Natural killer cell (primary cell): Measurements from ENCODE around the gene GPR156. TPM values are rescaled to one million over a fixed set of nuclear protein-coding genes. Genes with fewer than 3 reads are reported as not detected.

Experiments used
- ATAC-seq, 3 donors: fragments of 150-1000 bp in 2 of 3; fragments of 200-7000 bp in 1 of 3; cut with Tn5 transposase; 1 replicate in 1 of 3; 2 replicates in 2 of 3; pipeline ENCODE4 v1.10.0; 2021; ENCODE audit warnings: mild to moderate bottlenecking in 2 of 3, moderate library complexity in 2 of 3
- DNase-seq, 2 donors: peaks; one replicate each; pipeline versions ENCODE4 v3.0.0 to v3.0.0-alpha.2; 2013 to 2021; ENCODE audit warnings: mixed read lengths in 1 of 2
- H3K27ac ChIP-seq: one replicate; pipeline ENCODE4 v1.5.1; 2013; ENCODE audit warnings: mild to moderate bottlenecking, low read length
- H3K27me3 ChIP-seq: one replicate; pipeline ENCODE4 v1.6.1; 2013; ENCODE audit warnings: low read length; ENCODE audit not compliant: control insufficient read depth, insufficient read depth
- H3K36me3 ChIP-seq: one replicate; pipeline ENCODE4 v1.6.1; 2013; ENCODE audit warnings: low read length; ENCODE audit not compliant: control insufficient read depth, insufficient read depth
- H3K4me1 ChIP-seq: one replicate; pipeline ENCODE4 v1.6.1; 2013; ENCODE audit warnings: low read length; ENCODE audit not compliant: control insufficient read depth, insufficient read depth
- H3K4me3 ChIP-seq: one replicate; pipeline ENCODE4 v1.5.1; 2013; ENCODE audit warnings: low read length
- H3K9me3 ChIP-seq: one replicate; pipeline ENCODE4 v1.6.1; 2013; ENCODE audit warnings: low read length; ENCODE audit not compliant: control insufficient read depth, insufficient read depth
- H3K27ac Mint-ChIP-seq, 2 donors: one replicate each; pipeline ENCODE4 v1.8.0; 2022; ENCODE audit warnings: mild to moderate bottlenecking in 2 of 2, mixed read lengths in 2 of 2, moderate library complexity in 1 of 2
- H3K27me3 Mint-ChIP-seq, 2 donors: one replicate each; pipeline ENCODE4 v1.8.0; 2022; ENCODE audit warnings: low read depth in 2 of 2, mixed read lengths in 2 of 2
- H3K36me3 Mint-ChIP-seq: one replicate; pipeline ENCODE4 v1.8.0; 2022; ENCODE audit warnings: mixed read lengths
- H3K4me1 Mint-ChIP-seq, 2 donors: one replicate each; pipeline ENCODE4 v1.8.0; 2022; ENCODE audit warnings: mixed read lengths in 2 of 2
- H3K4me3 Mint-ChIP-seq: one replicate; pipeline ENCODE4 v1.8.0; 2022; ENCODE audit warnings: mild to moderate bottlenecking, moderate library complexity, mixed read lengths
- H3K9me3 Mint-ChIP-seq, 2 donors: one replicate each; pipeline ENCODE4 v1.8.0; 2022; ENCODE audit warnings: mixed read lengths in 2 of 2
- CTCF ChIP-seq: fragments of 200-600 bp; IDR thresholded peaks from one replicate; pipeline ENCODE4 v1.8.0; 2022; ENCODE audit warnings: antibody characterized with exemption
- WGBS: methylation state at CpG from one replicate; pipeline ENCODE4 v1.1.7; 2013; ENCODE audit warnings: missing lambda C conversion rate; ENCODE audit not compliant: insufficient coverage; 5-methylcytosine and 5-hydroxymethylcytosine counted together
- intact Hi-C: fragments of 100-400 bp; cut with micrococcal nuclease; formaldehyde crosslinking; loops from one replicate; pipeline ENCODE4 v1.14.2; 2022
- total RNA-seq, 4 donors: library from RNA; stranded (reverse); fragments of 120-200 nt in 1 of 4; gene quantifications; one replicate each; pipeline versions ENCODE4 v1.2.3 to v1.2.4, GENCODE V29; 2013 to 2022

Gene GPR156
- total RNA-seq, 3 donors from 2014 or later (not counting 1 experiment from before 2014, with no cell fraction given), result 0.18 to 0.75 TPM; not detected in 1

- no peaks in the 10 kb centered on the region for H3K4me1 Mint-ChIP-seq
- intact Hi-C loops, result no loop called here
- Histone ChIP-seq H3K36me3 (no peaks in the 10 kb centered on the region), H3K27ac (no peak overlapping the region), H3K27me3 (no peaks in the 10 kb centered on the region), H3K4me1 (no peaks in the 10 kb centered on the region), H3K4me3 (no peak overlapping the region), H3K9me3 (no peaks in the 10 kb centered on the region)
- H3K9me3 Mint-ChIP-seq, result no peaks in the 10 kb centered on the region
- no peak for ATAC-seq
- H3K27ac Mint-ChIP-seq, result no peak overlapping the region
- no peak for DNase-seq
- H3K4me3 Mint-ChIP-seq, result no peak overlapping the region
- H3K27me3 Mint-ChIP-seq, result peaks cover 2 to 3% of the 10 kb centered on the region in 2 donors
- H3K36me3 Mint-ChIP-seq, result no peaks in the 10 kb centered on the region
- TF ChIP-seq CTCF, result no peak
Observed at GRCh38 chr3:120125992-120126391, 159.0 kb downstream of the GPR156 start.

GRCh38 chr3:120119846-120120510 is 165.0 kb downstream of the GPR156 start:
- Histone ChIP-seq H3K27ac (no peak overlapping the region), H3K9me3 (peaks cover 3% of the 10 kb centered on the region), H3K4me1 (no peaks in the 10 kb centered on the region), H3K4me3 (no peak overlapping the region), H3K27me3 (no peaks in the 10 kb centered on the region), H3K36me3 (no peaks in the 10 kb centered on the region)
- H3K4me3 Mint-ChIP-seq, result no peak overlapping the region
- no peak for TF ChIP-seq CTCF
- H3K9me3 Mint-ChIP-seq, result peaks cover 4 to 5% of the 10 kb centered on the region in 2 donors
- DNase-seq (no peak), ATAC-seq (no peak)
- H3K27ac Mint-ChIP-seq, result no peak overlapping the region
- 90% methylated on average over 7 of the region's 7 CpGs for WGBS
- H3K36me3 Mint-ChIP-seq, result no peaks in the 10 kb centered on the region
- H3K27me3 Mint-ChIP-seq, result peaks cover 0 to 4% of the 10 kb centered on the region in 2 donors
- intact Hi-C loops, result no loop called here
- no peaks in the 10 kb centered on the region for H3K4me1 Mint-ChIP-seq

Other genes with a start within 250 kb of the GPR156 start
- gene GSK3B, start 190.8 kb downstream of the GPR156 start, total RNA-seq, result 10 to 100 TPM; 61.3 to 67.0 (median 62.7) TPM
- 10 to 100 TPM; 17.0 to 21.8 (median 18.2) TPM for gene LRRC58, start 64.1 kb upstream of the GPR156 start, total RNA-seq
- gene FSTL1, start 165.8 kb upstream of the GPR156 start, total RNA-seq, result 1 to 10 TPM; 1.1 to 1.9 (median 1.4) TPM